Measurements from ENCODE around the gene TMC6.
"Not testable (repeated sequence)": the region's sequence is repeated elsewhere in the genome, so short reads cannot be mapped to it uniquely, and the experiment has no call there.

TMC6 gene, protein sequence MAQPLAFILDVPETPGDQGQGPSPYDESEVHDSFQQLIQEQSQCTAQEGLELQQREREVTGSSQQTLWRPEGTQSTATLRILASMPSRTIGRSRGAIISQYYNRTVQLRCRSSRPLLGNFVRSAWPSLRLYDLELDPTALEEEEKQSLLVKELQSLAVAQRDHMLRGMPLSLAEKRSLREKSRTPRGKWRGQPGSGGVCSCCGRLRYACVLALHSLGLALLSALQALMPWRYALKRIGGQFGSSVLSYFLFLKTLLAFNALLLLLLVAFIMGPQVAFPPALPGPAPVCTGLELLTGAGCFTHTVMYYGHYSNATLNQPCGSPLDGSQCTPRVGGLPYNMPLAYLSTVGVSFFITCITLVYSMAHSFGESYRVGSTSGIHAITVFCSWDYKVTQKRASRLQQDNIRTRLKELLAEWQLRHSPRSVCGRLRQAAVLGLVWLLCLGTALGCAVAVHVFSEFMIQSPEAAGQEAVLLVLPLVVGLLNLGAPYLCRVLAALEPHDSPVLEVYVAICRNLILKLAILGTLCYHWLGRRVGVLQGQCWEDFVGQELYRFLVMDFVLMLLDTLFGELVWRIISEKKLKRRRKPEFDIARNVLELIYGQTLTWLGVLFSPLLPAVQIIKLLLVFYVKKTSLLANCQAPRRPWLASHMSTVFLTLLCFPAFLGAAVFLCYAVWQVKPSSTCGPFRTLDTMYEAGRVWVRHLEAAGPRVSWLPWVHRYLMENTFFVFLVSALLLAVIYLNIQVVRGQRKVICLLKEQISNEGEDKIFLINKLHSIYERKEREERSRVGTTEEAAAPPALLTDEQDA

GRCh38 chr17:78128551-78129350 is at the start of gene TMC6:
Gene TMC6 (minus strand): TSS chr17:78128755. CDS start chr17:78126832, 1,923 bp downstream.
- peak; percentile 64 to 69 for DNase-seq

DNA sequence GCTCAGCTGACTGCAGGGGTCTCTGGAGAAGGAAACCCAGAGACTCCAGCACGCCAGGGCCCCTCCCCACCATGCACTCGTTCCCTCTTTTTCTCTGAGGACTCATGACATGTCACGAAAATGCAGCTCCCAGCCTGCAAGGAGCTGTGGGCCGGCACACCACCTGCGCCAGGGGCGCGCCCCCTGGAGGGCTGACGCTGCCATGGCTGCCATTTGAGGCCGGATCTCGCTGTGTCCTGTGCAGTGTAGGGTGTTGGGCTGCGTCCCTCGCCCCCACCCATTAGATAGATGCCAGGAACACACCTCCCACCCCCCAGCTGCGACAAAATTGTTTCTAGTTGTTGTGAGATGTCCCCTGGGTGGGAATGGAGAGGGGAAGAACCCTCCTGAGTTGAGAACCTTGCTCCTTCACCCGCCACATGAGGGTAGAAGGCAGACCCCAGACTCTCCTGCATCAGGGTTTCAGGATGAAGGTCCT is 48.0 kb upstream of the TMC6 start:
- DNase-seq, result peak; percentile 82

DNA sequence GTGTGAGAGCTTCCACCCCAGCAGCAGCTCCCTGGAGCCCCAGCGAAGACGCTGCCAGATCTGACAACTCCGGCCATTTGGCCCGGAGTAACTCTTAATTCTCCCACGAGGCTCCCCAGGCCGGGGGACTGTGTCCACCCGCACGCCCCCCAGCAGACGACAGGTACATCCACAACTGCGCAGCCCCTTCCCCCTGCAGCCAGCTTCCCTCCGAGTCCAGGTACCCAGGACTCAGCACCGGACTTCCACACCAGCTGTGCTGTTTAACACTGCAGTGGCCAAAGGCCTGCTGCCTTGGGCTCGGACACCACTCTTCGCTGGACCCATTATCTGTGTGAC is 47.1 kb upstream of the TMC6 start:
- DNase-seq, result no peak

DNA sequence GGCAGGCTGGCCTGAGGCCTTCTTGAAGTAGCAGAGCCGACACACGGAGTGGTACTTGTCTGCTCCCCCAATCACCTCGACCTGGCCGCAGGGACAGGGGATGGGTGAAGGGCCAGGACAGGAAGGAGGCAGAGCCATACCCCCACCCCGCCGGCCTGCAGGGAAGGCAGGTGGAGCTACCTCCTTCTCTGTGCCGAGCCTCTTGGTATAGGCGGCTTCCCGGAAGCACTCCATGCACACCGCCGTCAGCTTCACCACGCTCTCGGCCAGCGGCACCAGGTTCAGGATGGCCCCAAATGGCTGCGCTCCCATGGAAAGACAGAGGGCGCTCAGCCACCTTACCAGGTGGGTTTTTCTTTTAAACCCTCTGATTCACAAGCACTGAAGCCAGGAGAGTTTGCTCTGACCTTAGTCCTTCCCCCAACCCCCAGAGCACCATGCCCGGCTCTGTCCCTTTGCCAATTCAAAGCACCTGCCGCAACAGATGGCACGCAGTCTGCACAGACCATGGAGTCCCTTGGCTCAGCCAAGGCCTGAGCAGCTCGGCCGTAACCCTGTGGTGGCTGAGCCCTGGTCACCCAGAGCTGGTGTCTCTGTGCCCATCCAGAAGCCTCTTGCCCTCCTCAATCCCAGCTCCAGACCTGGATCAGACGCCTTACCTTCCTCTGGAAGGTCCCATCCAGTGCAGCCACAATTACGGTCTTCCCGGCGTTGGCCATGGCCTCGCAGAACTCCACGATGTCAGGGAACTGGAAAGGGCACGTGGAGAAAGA is 46.5 kb upstream of the TMC6 start:
- no peak for DNase-seq

GRCh38 chr17:78174346-78174869 is 45.9 kb upstream of the TMC6 start:
- no peak for DNase-seq

DNA sequence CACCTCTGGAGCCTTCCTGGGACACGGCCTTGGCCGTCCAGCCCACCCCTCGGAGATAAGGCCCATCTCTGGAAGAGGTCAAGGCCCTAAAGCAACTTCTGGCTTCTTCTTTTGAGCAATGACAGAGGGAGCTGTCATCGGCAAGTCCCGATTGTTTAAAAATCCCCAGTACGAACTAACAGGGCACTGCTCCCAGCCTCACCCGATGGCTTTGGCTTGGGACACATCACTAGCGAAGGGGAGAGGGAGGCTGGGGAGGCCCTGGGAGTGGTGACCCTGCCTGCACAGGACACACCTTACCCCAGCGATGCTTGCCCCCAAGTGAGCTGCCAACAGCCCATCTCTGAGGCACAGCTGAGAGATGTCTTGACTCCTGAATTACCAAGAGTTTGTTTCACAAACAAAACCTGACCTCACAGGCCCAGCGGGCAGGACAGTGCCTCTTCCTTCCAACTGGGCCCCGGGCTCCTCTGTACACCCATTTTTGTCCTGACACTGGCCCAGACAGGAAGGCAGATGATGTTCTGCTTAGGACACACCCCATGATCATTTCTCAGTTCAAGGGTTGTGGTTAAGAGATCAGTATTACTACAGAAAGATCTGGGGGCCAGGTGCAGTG is 44.7 kb upstream of the TMC6 start:
- no peak for DNase-seq

GRCh38 chr17:78172249-78173051 is 43.9 kb upstream of the TMC6 start:
- no peak for DNase-seq

GRCh38 chr17:78171591-78172248 is 43.2 kb upstream of the TMC6 start:
- DNase-seq, result not testable (repeated sequence)

- DNase-seq, result no peak
Measured at GRCh38 chr17:78170692-78171590, 42.4 kb upstream of the TMC6 start.

- peak; percentile 61 to 74 for DNase-seq
Measured at GRCh38 chr17:78168903-78169793, 40.6 kb upstream of the TMC6 start.

- DNase-seq, result peak; percentile 89 to 92
Measured at GRCh38 chr17:78168242-78168902, 39.8 kb upstream of the TMC6 start, which contains the start of gene SYNGR2. Gene SYNGR2 (plus strand): TSS chr17:78168581. CDS start chr17:78168617, 36 bp downstream.

GRCh38 chr17:78166416-78166815 is 37.9 kb upstream of the TMC6 start:
- DNase-seq, result no peak

DNA sequence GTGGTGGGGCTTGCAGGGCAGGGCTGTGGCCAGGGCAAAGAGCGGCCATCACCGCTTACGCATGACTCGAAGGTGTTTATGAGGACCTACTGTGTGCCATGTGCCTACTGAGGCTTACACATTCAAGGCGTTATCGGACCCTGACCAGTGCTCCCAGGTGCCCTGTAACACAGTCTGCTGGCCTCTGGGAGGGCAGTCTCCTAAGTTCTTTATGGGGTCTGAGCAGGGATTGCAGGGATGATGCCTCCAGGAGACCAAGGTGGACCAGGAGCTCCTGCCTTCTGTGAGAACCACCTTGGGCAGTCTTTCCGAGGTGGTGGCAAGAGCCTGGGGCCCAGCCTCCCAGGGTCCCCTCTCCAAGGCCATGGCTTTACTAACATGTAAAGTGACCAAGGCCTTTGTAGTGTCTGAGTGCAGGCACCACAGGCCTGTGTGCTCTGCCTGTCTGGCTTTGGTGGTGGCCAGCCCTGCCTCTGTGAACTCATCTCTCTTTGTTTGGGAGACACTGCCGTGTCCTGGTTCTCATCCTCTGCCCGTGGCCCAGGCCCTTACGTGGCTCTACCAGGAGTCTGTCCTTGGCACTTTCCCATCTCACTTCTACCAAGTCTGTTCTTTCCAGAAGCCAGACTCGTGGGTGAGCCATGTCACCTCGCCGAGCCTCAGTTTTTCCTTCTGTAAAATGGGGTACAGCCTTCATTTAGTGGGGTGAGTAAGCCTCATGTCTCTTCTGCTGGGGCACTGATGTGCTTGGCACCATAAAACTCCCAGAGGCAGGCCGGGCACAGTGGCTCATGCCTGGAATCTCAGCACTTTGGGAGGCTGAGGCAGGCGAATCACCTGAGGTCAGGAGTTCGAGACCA is 36.4 kb upstream of the TMC6 start:
- DNase-seq, result no peak

GRCh38 chr17:78163881-78164747 is 35.6 kb upstream of the TMC6 start:
- no peak for DNase-seq

- DNase-seq, result no peak
Measured at GRCh38 chr17:78159575-78160158, 31.1 kb upstream of the TMC6 start.
